Measurements from ENCODE around the gene C6orf163.

The C6orf163 gene

GRCh38 chr6:87333591-87334181, 10.9 kb upstream of the C6orf163 start:
- TF ChIP-seq REST (IDR thresholded peaks at IDR 0.05; ENCODE audit: insufficient read depth in 1 of 2, low read depth in 2 of 2, low read length in 2 of 2): no peak
- TF ChIP-seq POLR2AphosphoS5 (IDR thresholded peaks at IDR 0.05; ENCODE audit: low read depth, low read length): no peak
- TF ChIP-seq FOXP2 (optimal IDR thresholded peaks at IDR 0.05; ENCODE audit: borderline replicate concordance, extremely low read depth, extremely low read length, insufficient read depth): no peak
- no peak for TF ChIP-seq TAF1 (IDR thresholded peaks at IDR 0.05; ENCODE audit: borderline replicate concordance, insufficient read depth, low read length)
- TF ChIP-seq SIN3A (IDR thresholded peaks at IDR 0.05; ENCODE audit: borderline replicate concordance, insufficient read depth, low read length): no peak

- TF ChIP-seq POLR2AphosphoS5 (IDR thresholded peaks at IDR 0.05; ENCODE audit: low read depth, low read length) (no peak), FOXP2 (optimal IDR thresholded peaks at IDR 0.05; ENCODE audit: borderline replicate concordance, extremely low read depth, extremely low read length, insufficient read depth) (no peak), REST (IDR thresholded peaks at IDR 0.05; ENCODE audit: insufficient read depth in 1 of 2, low read depth in 2 of 2, low read length in 2 of 2) (no peak), SIN3A (IDR thresholded peaks at IDR 0.05; ENCODE audit: borderline replicate concordance, insufficient read depth, low read length) (no peak), TAF1 (IDR thresholded peaks at IDR 0.05; ENCODE audit: borderline replicate concordance, insufficient read depth, low read length) (no peak)
These were observed 9.9 kb upstream of the C6orf163 start for GRCh38 chr6:87334683-87335082.

- TF ChIP-seq SIN3A (IDR thresholded peaks at IDR 0.05; ENCODE audit: borderline replicate concordance, insufficient read depth, low read length) (no peak), POLR2AphosphoS5 (IDR thresholded peaks at IDR 0.05; ENCODE audit: low read depth, low read length) (no peak), TAF1 (IDR thresholded peaks at IDR 0.05; ENCODE audit: borderline replicate concordance, insufficient read depth, low read length) (no peak), REST (IDR thresholded peaks at IDR 0.05; ENCODE audit: insufficient read depth in 1 of 2, low read depth in 2 of 2, low read length in 2 of 2) (no peak)
These were observed 8.2 kb upstream of the C6orf163 start for GRCh38 chr6:87336367-87336766.

GRCh38 chr6:87340230-87340629, 4.4 kb upstream of the C6orf163 start:
- no peak for TF ChIP-seq TAF1 (IDR thresholded peaks at IDR 0.05; ENCODE audit: borderline replicate concordance, insufficient read depth, low read length)
- no peak for TF ChIP-seq REST (IDR thresholded peaks at IDR 0.05; ENCODE audit: insufficient read depth in 1 of 2, low read depth in 2 of 2, low read length in 2 of 2)
- TF ChIP-seq SIN3A (IDR thresholded peaks at IDR 0.05; ENCODE audit: borderline replicate concordance, insufficient read depth, low read length): no peak
- TF ChIP-seq FOXP2 (optimal IDR thresholded peaks at IDR 0.05; ENCODE audit: borderline replicate concordance, extremely low read depth, extremely low read length, insufficient read depth): no peak
- TF ChIP-seq POLR2AphosphoS5 (IDR thresholded peaks at IDR 0.05; ENCODE audit: low read depth, low read length): no peak

- no peak for TF ChIP-seq REST (IDR thresholded peaks at IDR 0.05; ENCODE audit: insufficient read depth in 1 of 2, low read depth in 2 of 2, low read length in 2 of 2)
- no peak for TF ChIP-seq SIN3A (IDR thresholded peaks at IDR 0.05; ENCODE audit: borderline replicate concordance, insufficient read depth, low read length)
- no peak for TF ChIP-seq POLR2AphosphoS5 (IDR thresholded peaks at IDR 0.05; ENCODE audit: low read depth, low read length)
- TF ChIP-seq FOXP2 (optimal IDR thresholded peaks at IDR 0.05; ENCODE audit: borderline replicate concordance, extremely low read depth, extremely low read length, insufficient read depth): no peak
- no peak for TF ChIP-seq TAF1 (IDR thresholded peaks at IDR 0.05; ENCODE audit: borderline replicate concordance, insufficient read depth, low read length)
These were observed 3.5 kb upstream of the C6orf163 start for GRCh38 chr6:87341158-87341557.
